Activated naive CD4-positive, alpha-beta T cell treated with anti-CD3 and anti-CD28 coated beads, Interleukin-2, amount 50 U/mL, for 72 hours (primary cell): ENCODE data around the gene UBE2I. TPM values are rescaled to one million over a fixed set of nuclear protein-coding genes. Genes with fewer than 3 reads are reported as not detected.
A peak's percentile ranks its signal among the peaks of the same experiment; 100 is the strongest.

Experiments used
- ATAC-seq, 2 donors: fragments of 150-1000 bp; cut with Tn5 transposase; 2 replicates each; pipeline ENCODE4 v1.10.0; 2021; ENCODE audit warnings: mild to moderate bottlenecking in 2 of 2, moderate library complexity in 2 of 2
- DNase-seq, 2 donors: peaks; one replicate each; pipeline ENCODE4 v3.0.0; 2021 to 2022; ENCODE audit warnings: low spot score in 2 of 2
- H3K27ac Mint-ChIP-seq, 2 donors: one replicate each; pipeline ENCODE4 v1.8.0; 2022; ENCODE audit warnings: mild to moderate bottlenecking in 2 of 2, mixed read lengths in 2 of 2
- H3K36me3 Mint-ChIP-seq, 2 donors: one replicate each; pipeline ENCODE4 v1.8.0; 2022; ENCODE audit warnings: mixed read lengths in 2 of 2
- H3K9me3 Mint-ChIP-seq, 2 donors: one replicate each; pipeline ENCODE4 v1.8.0; 2022; ENCODE audit warnings: mixed read lengths in 2 of 2
- total RNA-seq, 2 donors: library from RNA; stranded (reverse); gene quantifications; one replicate each; pipeline ENCODE4 v1.2.3, GENCODE V29; 2022

Gene UBE2I
- total RNA-seq, 2 donors from 2014 or later, result 205 to 246 TPM

GRCh38 chr16:1273816-1274215 lies 35.6 kb upstream of the UBE2I start:
- Mint-ChIP-seq H3K9me3 (peaks cover 0 to 5% of the 10 kb centered on the region in 2 donors), H3K36me3 (no peaks in the 10 kb centered on the region), H3K27ac (no peak overlapping the region)
- DNase-seq (no peak), ATAC-seq (no peak)

- no peak for ATAC-seq
- no peak overlapping the region for H3K27ac Mint-ChIP-seq
- DNase-seq, result no peak
- H3K36me3 Mint-ChIP-seq, result no peaks in the 10 kb centered on the region
- H3K9me3 Mint-ChIP-seq, result peaks cover 0 to 5% of the 10 kb centered on the region in 2 donors
These were observed 34.7 kb upstream of the UBE2I start for GRCh38 chr16:1274767-1275166.

GRCh38 chr16:1275791-1276579 lies 33.5 kb upstream of the UBE2I start:
- no peak overlapping the region for H3K27ac Mint-ChIP-seq
- ATAC-seq, result no peak
- H3K9me3 Mint-ChIP-seq, result peaks cover 0 to 5% of the 10 kb centered on the region in 2 donors
- no peak for DNase-seq
- no peaks in the 10 kb centered on the region for H3K36me3 Mint-ChIP-seq

- DNase-seq, result no peak
These were observed 32.9 kb upstream of the UBE2I start for GRCh38 chr16:1276580-1276878.

GRCh38 chr16:1277151-1277598 lies 32.3 kb upstream of the UBE2I start:
- Mint-ChIP-seq H3K9me3 (peaks cover 0 to 5% of the 10 kb centered on the region in 2 donors), H3K27ac (no peak overlapping the region), H3K36me3 (no peaks in the 10 kb centered on the region)
- DNase-seq (no peak), ATAC-seq (no peak)

More at GRCh38 chr16:1276580-1276878, 32.9 kb upstream of the UBE2I start:
- Mint-ChIP-seq H3K36me3 (no peaks in the 10 kb centered on the region), H3K9me3 (peaks cover 0 to 5% of the 10 kb centered on the region in 2 donors), H3K27ac (no peak overlapping the region)
- ATAC-seq, result no peak

- ATAC-seq (no peak), DNase-seq (no peak)
- peaks cover 0 to 5% of the 10 kb centered on the region in 2 donors for H3K9me3 Mint-ChIP-seq
- no peaks in the 10 kb centered on the region for H3K36me3 Mint-ChIP-seq
- no peak overlapping the region for H3K27ac Mint-ChIP-seq
These were observed 31.7 kb upstream of the UBE2I start for GRCh38 chr16:1277617-1278282.

GRCh38 chr16:1278477-1278876 lies 31.0 kb upstream of the UBE2I start:
- Mint-ChIP-seq H3K9me3 (peaks cover 0 to 5% of the 10 kb centered on the region in 2 donors), H3K36me3 (no peaks in the 10 kb centered on the region), H3K27ac (no peak overlapping the region)
- DNase-seq (no peak), ATAC-seq (no peak)

GRCh38 chr16:1279081-1279944 lies 30.1 kb upstream of the UBE2I start:
- Mint-ChIP-seq H3K36me3 (no peaks in the 10 kb centered on the region), H3K9me3 (peaks cover 0 to 5% of the 10 kb centered on the region in 2 donors), H3K27ac (no peak overlapping the region)
- DNase-seq, result no peak
- ATAC-seq, result no peak

GRCh38 chr16:1279945-1280589 lies 29.4 kb upstream of the UBE2I start:
- DNase-seq (no peak), ATAC-seq (no peak)
- H3K36me3 Mint-ChIP-seq, result no peaks in the 10 kb centered on the region
- H3K27ac Mint-ChIP-seq, result no peak overlapping the region
- H3K9me3 Mint-ChIP-seq, result peaks cover 0 to 4% of the 10 kb centered on the region in 2 donors

- Mint-ChIP-seq H3K27ac (no peak overlapping the region), H3K36me3 (no peaks in the 10 kb centered on the region), H3K9me3 (no peaks in the 10 kb centered on the region)
- DNase-seq (no peak), ATAC-seq (no peak)
These were observed 28.7 kb upstream of the UBE2I start for GRCh38 chr16:1280783-1281182.

- DNase-seq (no peak), ATAC-seq (no peak)
- no peak overlapping the region for H3K27ac Mint-ChIP-seq
- no peaks in the 10 kb centered on the region for H3K36me3 Mint-ChIP-seq
- H3K9me3 Mint-ChIP-seq, result no peaks in the 10 kb centered on the region
These were observed 27.9 kb upstream of the UBE2I start for GRCh38 chr16:1281517-1281916.

GRCh38 chr16:1282324-1282973 lies 27.0 kb upstream of the UBE2I start:
- H3K9me3 Mint-ChIP-seq, result no peaks in the 10 kb centered on the region
- ATAC-seq (no peak), DNase-seq (no peak)
- no peaks in the 10 kb centered on the region for H3K36me3 Mint-ChIP-seq
- no peak overlapping the region for H3K27ac Mint-ChIP-seq

- Mint-ChIP-seq H3K27ac (peak overlapping the region in 1 of 2 donors; percentile 71), H3K36me3 (no peaks in the 10 kb centered on the region), H3K9me3 (no peaks in the 10 kb centered on the region)
- DNase-seq (no peak), ATAC-seq (no peak)
These were observed 26.1 kb upstream of the UBE2I start for GRCh38 chr16:1283296-1283695.

GRCh38 chr16:1283996-1284616 lies 25.3 kb upstream of the UBE2I start:
- DNase-seq (no peak), ATAC-seq (no peak)
- Mint-ChIP-seq H3K36me3 (no peaks in the 10 kb centered on the region), H3K9me3 (no peaks in the 10 kb centered on the region), H3K27ac (no peak overlapping the region)

- DNase-seq (no peak), ATAC-seq (no peak)
- Mint-ChIP-seq H3K36me3 (no peaks in the 10 kb centered on the region), H3K9me3 (no peaks in the 10 kb centered on the region), H3K27ac (no peak overlapping the region)
These were observed 23.5 kb upstream of the UBE2I start for GRCh38 chr16:1285669-1286512.
